Trophoblast cell (in vitro differentiated cells and primary cell): ENCODE results near the gene TTC9.

Experiments
- DNase-seq, 2 donors: peaks; one replicate each; pipeline ENCODE4 v3.0.0-alpha.2; 2016
- H2AFZ ChIP-seq: 2 replicates; pipeline ENCODE4 v1.6.1; 2013; ENCODE audit warnings: low read length, moderate library complexity, mild to moderate bottlenecking; ENCODE audit not compliant: insufficient read depth, poor library complexity
- H2AK5ac ChIP-seq: 2 replicates; pipeline ENCODE4 v1.6.1; 2013; ENCODE audit warnings: mild to moderate bottlenecking, low read length
- H2BK120ac ChIP-seq: 2 replicates; pipeline ENCODE4 v1.6.1; 2013; ENCODE audit warnings: low read length, mild to moderate bottlenecking, moderate library complexity; ENCODE audit not compliant: insufficient read depth, poor library complexity
- H2BK12ac ChIP-seq: 2 replicates; pipeline ENCODE4 v1.6.1; 2013; ENCODE audit warnings: mild to moderate bottlenecking, low read length, moderate library complexity
- H2BK5ac ChIP-seq: 2 replicates; pipeline ENCODE4 v1.6.1; 2013; ENCODE audit warnings: low read length, low read depth, moderate library complexity, mild to moderate bottlenecking; ENCODE audit not compliant: poor library complexity
- H3K14ac ChIP-seq: 2 replicates; pipeline ENCODE4 v1.6.1; 2013; ENCODE audit warnings: mild to moderate bottlenecking, low read length
- H3K18ac ChIP-seq: 2 replicates; pipeline ENCODE4 v1.6.1; 2013; ENCODE audit warnings: mild to moderate bottlenecking, low read length
- H3K23ac ChIP-seq: 2 replicates; pipeline ENCODE4 v1.6.1; 2013; ENCODE audit warnings: low read length
- H3K27ac ChIP-seq: 2 replicates; pipeline ENCODE4 v1.5.1; 2013; ENCODE audit warnings: low read depth, mild to moderate bottlenecking, inconsistent platforms, low read length, moderate library complexity
- H3K27me3 ChIP-seq: 2 replicates; pipeline ENCODE4 v1.6.1; 2013; ENCODE audit warnings: inconsistent platforms, mild to moderate bottlenecking, low read length, moderate library complexity; ENCODE audit not compliant: insufficient read depth
- H3K36me3 ChIP-seq, 2 experiments: 1 replicate in 1 of 2; 2 replicates in 1 of 2; pipeline ENCODE4 v1.6.1; 2013; ENCODE audit warnings: low read length in 2 of 2, mild to moderate bottlenecking in 2 of 2, moderate library complexity in 1 of 2; ENCODE audit not compliant: insufficient read depth in 2 of 2, control insufficient read depth in 1 of 2
- H3K4ac ChIP-seq: 2 replicates; pipeline ENCODE4 v1.6.1; 2013; ENCODE audit warnings: low read depth, mild to moderate bottlenecking, low read length, moderate library complexity
- H3K4me1 ChIP-seq, 2 experiments: 1 replicate in 1 of 2; 2 replicates in 1 of 2; pipeline ENCODE4 v1.6.1; 2013; ENCODE audit warnings: low read length in 2 of 2, mild to moderate bottlenecking in 2 of 2, moderate library complexity in 1 of 2; ENCODE audit not compliant: insufficient read depth in 2 of 2, control insufficient read depth in 1 of 2
- H3K4me2 ChIP-seq: 2 replicates; pipeline ENCODE4 v1.6.1; 2013; ENCODE audit warnings: inconsistent platforms, mild to moderate bottlenecking, low read length, moderate library complexity
- H3K4me3 ChIP-seq: 2 replicates; pipeline ENCODE4 v1.5.1; 2013; ENCODE audit warnings: mild to moderate bottlenecking, low read depth, low read length, inconsistent platforms
- H3K79me1 ChIP-seq: one replicate; pipeline ENCODE4 v1.6.1; 2013; ENCODE audit warnings: low read length
- H3K79me2 ChIP-seq: 2 replicates; pipeline ENCODE4 v1.6.1; 2013; ENCODE audit warnings: low read length, mild to moderate bottlenecking; ENCODE audit not compliant: control insufficient read depth, insufficient read depth, poor library complexity
- H3K9ac ChIP-seq: 2 replicates; pipeline ENCODE4 v1.6.1; 2013; ENCODE audit warnings: mild to moderate bottlenecking, low read length
- H3K9me3 ChIP-seq: 2 replicates; pipeline ENCODE4 v1.6.1; 2013; ENCODE audit warnings: low read depth, mild to moderate bottlenecking, control low read depth, inconsistent platforms, low read length; ENCODE audit not compliant: insufficient read depth
- H4K12ac ChIP-seq: 2 replicates; pipeline ENCODE4 v1.6.1; 2013; ENCODE audit warnings: low read depth, mild to moderate bottlenecking, low read length, moderate library complexity
- H4K8ac ChIP-seq: 2 replicates; pipeline ENCODE4 v1.6.1; 2013; ENCODE audit warnings: low read depth, mild to moderate bottlenecking, low read length, moderate library complexity
- H4K91ac ChIP-seq: one replicate; pipeline ENCODE4 v1.6.1; 2013; ENCODE audit warnings: low read depth, mild to moderate bottlenecking, low read length, moderate library complexity
- WGBS: extraction: QIAGEN DNeasy Blood & Tissue Kit; methylation state at CpG from one replicate; pipeline ENCODE4 v1.1.7; 2013; ENCODE audit warnings: missing lambda C conversion rate; ENCODE audit not compliant: insufficient read length, insufficient coverage; ENCODE audit errors: extremely low coverage; 5-methylcytosine and 5-hydroxymethylcytosine counted together

The TTC9 gene

GRCh38 chr14:70721542-70721941 lies 79.8 kb downstream of the TTC9 start:
- H3K4me1 ChIP-seq: peaks cover 15 to 18% of the 10 kb centered on the region in 2 experiments
- no peaks in the 10 kb centered on the region for H3K79me2 ChIP-seq
- H4K8ac ChIP-seq: no peak overlapping the region
- H2AFZ ChIP-seq: no peak overlapping the region
- no peak overlapping the region for H3K18ac ChIP-seq
- no peaks in the 10 kb centered on the region for H3K79me1 ChIP-seq
- WGBS: no CpG with 5 or more reads among the region's 2 CpGs
- no peaks in the 10 kb centered on the region for H3K27me3 ChIP-seq
- H3K4ac ChIP-seq: no peak overlapping the region
- no peak overlapping the region for H3K4me3 ChIP-seq
- H3K36me3 ChIP-seq: no peaks in the 10 kb centered on the region
- no peak for DNase-seq
- no peak overlapping the region for H3K9ac ChIP-seq
- H3K9me3 ChIP-seq: no peaks in the 10 kb centered on the region
- H2BK120ac ChIP-seq: no peak overlapping the region
- no peak overlapping the region for H2BK12ac ChIP-seq
- H3K4me2 ChIP-seq: no peak overlapping the region
- H3K23ac ChIP-seq: no peak overlapping the region
- no peak overlapping the region for H3K27ac ChIP-seq
- no peak overlapping the region for H4K12ac ChIP-seq
- H4K91ac ChIP-seq: no peak overlapping the region
- no peak overlapping the region for H2AK5ac ChIP-seq
- no peak overlapping the region for H2BK5ac ChIP-seq
- H3K14ac ChIP-seq: no peak overlapping the region

- H3K4me2 ChIP-seq: no peak overlapping the region
- H4K8ac ChIP-seq: no peak overlapping the region
- no peak overlapping the region for H3K4ac ChIP-seq
- H3K79me2 ChIP-seq: no peaks in the 10 kb centered on the region
- no peak overlapping the region for H3K9ac ChIP-seq
- no peaks in the 10 kb centered on the region for H3K79me1 ChIP-seq
- H2BK120ac ChIP-seq: no peak overlapping the region
- H3K27me3 ChIP-seq: no peaks in the 10 kb centered on the region
- H3K18ac ChIP-seq: no peak overlapping the region
- no peak overlapping the region for H4K91ac ChIP-seq
- no peak overlapping the region for H2BK5ac ChIP-seq
- H3K23ac ChIP-seq: no peak overlapping the region
- no CpG with 5 or more reads among the region's 3 CpGs for WGBS
- H3K36me3 ChIP-seq: no peaks in the 10 kb centered on the region
- H2AFZ ChIP-seq: no peak overlapping the region
- no peak overlapping the region for H2AK5ac ChIP-seq
- DNase-seq: no peak
- no peak overlapping the region for H3K14ac ChIP-seq
- H2BK12ac ChIP-seq: no peak overlapping the region
- H3K27ac ChIP-seq: no peak overlapping the region
- H3K4me3 ChIP-seq: no peak overlapping the region
- H3K9me3 ChIP-seq: no peaks in the 10 kb centered on the region
- H4K12ac ChIP-seq: no peak overlapping the region
- peaks cover 15 to 18% of the 10 kb centered on the region in 2 experiments for H3K4me1 ChIP-seq
Measured at GRCh38 chr14:70722418-70722817, 80.7 kb downstream of the TTC9 start.

DNA sequence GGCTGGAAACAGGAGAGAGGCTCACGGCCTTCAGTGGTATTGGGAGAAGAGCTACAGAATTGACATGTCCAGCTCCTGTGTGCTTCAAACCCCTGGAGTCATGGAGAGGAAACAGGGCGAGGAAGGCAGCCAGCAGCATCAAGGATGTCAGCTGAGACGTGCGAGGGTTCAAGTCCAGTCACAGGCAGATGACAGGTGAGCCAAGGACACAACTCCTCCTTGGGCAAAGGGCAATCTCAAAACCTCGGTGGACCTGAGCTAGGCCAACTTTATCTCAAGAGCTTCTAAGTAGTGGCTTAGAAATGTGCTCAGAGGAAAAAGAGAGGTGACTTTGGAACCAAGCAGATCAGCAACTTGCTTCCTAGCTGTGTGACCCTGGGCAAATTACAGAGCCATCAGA lies 81.6 kb downstream of the TTC9 start:
- no peak overlapping the region for H3K4me2 ChIP-seq
- H4K12ac ChIP-seq: no peak overlapping the region
- no peak overlapping the region for H3K9ac ChIP-seq
- no peak overlapping the region for H3K4ac ChIP-seq
- no peak overlapping the region for H4K91ac ChIP-seq
- H3K14ac ChIP-seq: no peak overlapping the region
- no peak overlapping the region for H3K27ac ChIP-seq
- no peak overlapping the region for H2BK12ac ChIP-seq
- H2BK5ac ChIP-seq: no peak overlapping the region
- no peak overlapping the region for H2AK5ac ChIP-seq
- H2AFZ ChIP-seq: no peak overlapping the region
- H3K4me1 ChIP-seq: peaks cover 15 to 18% of the 10 kb centered on the region in 2 experiments
- no peak overlapping the region for H3K4me3 ChIP-seq
- WGBS: no CpG with 5 or more reads among the region's 5 CpGs
- H3K27me3 ChIP-seq: no peaks in the 10 kb centered on the region
- no peaks in the 10 kb centered on the region for H3K79me1 ChIP-seq
- no peaks in the 10 kb centered on the region for H3K36me3 ChIP-seq
- no peaks in the 10 kb centered on the region for H3K79me2 ChIP-seq
- no peak for DNase-seq
- no peak overlapping the region for H2BK120ac ChIP-seq
- no peak overlapping the region for H4K8ac ChIP-seq
- H3K23ac ChIP-seq: no peak overlapping the region
- no peaks in the 10 kb centered on the region for H3K9me3 ChIP-seq
- no peak overlapping the region for H3K18ac ChIP-seq

- H3K23ac ChIP-seq: no peak overlapping the region
- no peaks in the 10 kb centered on the region for H3K27me3 ChIP-seq
- H3K27ac ChIP-seq: no peak overlapping the region
- peaks cover 2 to 6% of the 10 kb centered on the region in 2 experiments for H3K36me3 ChIP-seq
- no peak overlapping the region for H3K18ac ChIP-seq
- no peak overlapping the region for H2BK120ac ChIP-seq
- H4K91ac ChIP-seq: no peak overlapping the region
- no peak for DNase-seq
- H3K9ac ChIP-seq: no peak overlapping the region
- no peaks in the 10 kb centered on the region for H3K79me1 ChIP-seq
- H4K12ac ChIP-seq: no peak overlapping the region
- WGBS: no CpG with 5 or more reads among the region's 3 CpGs
- H2BK5ac ChIP-seq: no peak overlapping the region
- no peak overlapping the region for H2AK5ac ChIP-seq
- H3K4ac ChIP-seq: no peak overlapping the region
- H3K4me3 ChIP-seq: no peak overlapping the region
- H3K14ac ChIP-seq: no peak overlapping the region
- no peaks in the 10 kb centered on the region for H3K79me2 ChIP-seq
- no peak overlapping the region for H3K4me2 ChIP-seq
- H3K4me1 ChIP-seq: peaks cover 13 to 15% of the 10 kb centered on the region in 2 experiments
- H4K8ac ChIP-seq: no peak overlapping the region
- no peak overlapping the region for H2AFZ ChIP-seq
- H3K9me3 ChIP-seq: no peaks in the 10 kb centered on the region
- H2BK12ac ChIP-seq: no peak overlapping the region
Measured at GRCh38 chr14:70724110-70724509, 82.4 kb downstream of the TTC9 start.
